Measurements from ENCODE around the gene MRPS15.
"Not testable (repeated sequence)": the region's sequence is repeated elsewhere in the genome, so short reads cannot be mapped to it uniquely, and the experiment has no call there.

The MRPS15 gene

DNA sequence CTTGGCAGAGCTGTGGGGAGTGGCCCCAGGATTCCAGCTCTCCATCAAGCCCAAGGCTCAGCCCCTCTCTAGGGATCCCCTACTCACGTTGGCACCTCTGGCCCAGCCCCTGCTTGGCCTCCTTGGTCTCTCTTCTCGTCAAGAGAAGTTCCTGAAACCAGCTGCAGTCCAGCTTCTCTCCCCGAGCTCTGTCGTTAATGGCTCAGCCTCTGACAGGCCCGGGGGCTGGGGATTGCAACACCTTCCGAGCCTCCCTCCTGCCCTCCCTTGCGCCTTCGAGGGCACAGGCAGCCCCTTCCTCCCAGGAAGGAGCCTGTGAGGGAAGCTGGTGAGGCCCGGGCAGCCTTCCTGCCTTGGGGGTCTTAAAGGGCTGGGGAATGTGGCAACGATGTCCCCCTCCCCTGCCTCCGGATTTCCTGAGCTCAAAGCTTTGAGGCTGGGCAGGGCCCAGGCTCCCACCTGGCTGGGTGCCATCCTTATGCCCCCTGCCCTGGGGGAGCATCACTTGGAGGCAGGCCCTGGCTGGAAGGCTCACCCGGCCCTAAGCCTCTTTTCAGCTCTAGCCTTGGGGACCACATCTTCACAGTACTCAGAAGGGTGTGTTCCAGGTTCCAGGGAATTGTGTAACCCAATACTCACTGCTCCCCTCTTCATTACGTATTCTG lies 18.7 kb upstream of the MRPS15 start, which contains the start of gene CSF3R:
CSF3R (minus strand) TSS at position 190 of the 665 bp plus-strand sequence. CDS start 3,417 bp downstream, outside the sequence.
- DNase-seq (ENCODE audit: low read depth): no peak

DNA sequence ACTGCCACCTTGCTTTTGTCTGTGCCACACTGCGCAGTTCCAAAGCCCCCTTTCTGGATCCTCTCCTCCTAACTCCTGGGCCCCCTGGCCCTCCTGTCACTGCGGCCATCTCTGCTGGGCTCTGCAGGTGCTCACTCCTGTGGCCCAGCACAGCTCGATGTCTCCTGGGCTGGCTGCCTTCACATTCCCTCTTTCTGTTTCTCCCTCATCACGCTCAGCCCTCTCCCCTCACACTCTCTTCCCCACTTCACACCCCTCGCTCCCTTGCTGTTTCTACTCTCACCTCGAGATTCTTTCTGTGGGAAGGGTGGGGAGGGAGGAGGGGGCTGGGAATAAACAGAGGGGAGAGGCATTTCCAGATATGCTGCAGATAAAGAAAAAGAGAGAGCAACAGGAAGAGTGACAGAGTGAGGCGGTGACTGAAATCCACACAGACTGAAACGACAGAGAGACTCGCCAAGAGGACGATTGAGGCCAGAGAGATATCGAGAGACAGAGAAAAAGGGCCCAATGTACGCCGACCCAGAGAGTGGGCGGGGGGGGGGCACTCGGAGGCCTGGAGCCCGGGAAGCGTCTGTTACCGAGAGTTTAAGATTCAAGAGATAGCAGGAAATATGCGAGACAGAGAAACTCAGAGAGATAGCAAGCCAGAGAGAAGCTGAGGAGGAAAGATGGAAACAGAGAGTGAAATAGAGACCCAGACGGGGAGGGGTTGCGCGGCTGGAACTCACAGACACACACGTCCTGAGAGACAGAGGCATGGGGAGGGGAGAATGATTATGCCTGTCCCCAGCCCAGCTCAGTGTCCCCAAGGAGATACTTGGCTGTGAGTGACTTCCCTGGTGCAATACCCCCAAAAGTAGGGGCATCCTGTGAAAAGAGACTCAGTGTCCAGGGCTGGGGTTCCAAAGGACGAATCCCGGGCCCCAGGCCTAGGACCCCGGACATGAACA lies 17.9 kb upstream of the MRPS15 start:
- DNase-seq (ENCODE audit: low read depth): no peak

DNA sequence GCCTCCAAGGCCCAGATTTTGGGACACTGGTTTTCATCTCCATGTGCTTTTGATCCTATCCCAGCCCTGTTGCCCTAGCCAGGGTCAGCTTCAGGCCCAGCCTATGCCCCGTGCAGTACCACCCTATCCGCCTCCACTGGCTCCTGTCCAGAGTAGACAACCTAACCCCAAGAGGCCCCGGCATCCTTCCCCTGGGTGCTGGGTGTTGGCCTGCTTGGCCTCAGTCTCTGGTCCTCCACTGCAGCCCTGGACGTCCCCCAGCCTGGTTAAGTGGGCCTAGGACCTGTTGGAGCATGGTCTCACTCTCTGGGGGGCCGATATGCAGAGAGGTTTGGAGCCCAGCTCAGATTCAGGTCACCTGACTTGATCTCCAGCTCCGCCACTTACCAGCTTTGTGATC lies 16.9 kb upstream of the MRPS15 start:
- DNase-seq (ENCODE audit: low read depth): no peak

DNA sequence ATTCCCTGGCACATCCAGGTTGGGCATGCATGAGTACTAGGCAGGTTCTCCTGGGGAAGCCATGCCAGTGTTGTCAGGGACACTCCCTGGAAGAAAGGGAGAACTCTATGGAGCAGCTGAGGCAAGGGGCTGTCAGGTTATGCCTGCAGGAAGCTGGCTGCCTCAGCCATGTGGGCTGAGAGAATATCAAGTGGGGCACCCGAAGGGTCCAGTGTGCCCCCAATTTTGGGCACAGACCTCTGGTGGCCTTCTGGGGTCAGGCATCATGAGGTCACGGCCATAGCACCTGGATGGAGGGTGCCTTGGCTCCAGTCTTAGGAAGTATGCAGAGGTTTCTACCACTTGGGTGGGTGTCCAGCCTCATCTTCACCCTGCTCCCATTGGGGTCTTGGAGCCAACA lies 16.0 kb upstream of the MRPS15 start:
- no peak for DNase-seq (ENCODE audit: low read depth)

DNA sequence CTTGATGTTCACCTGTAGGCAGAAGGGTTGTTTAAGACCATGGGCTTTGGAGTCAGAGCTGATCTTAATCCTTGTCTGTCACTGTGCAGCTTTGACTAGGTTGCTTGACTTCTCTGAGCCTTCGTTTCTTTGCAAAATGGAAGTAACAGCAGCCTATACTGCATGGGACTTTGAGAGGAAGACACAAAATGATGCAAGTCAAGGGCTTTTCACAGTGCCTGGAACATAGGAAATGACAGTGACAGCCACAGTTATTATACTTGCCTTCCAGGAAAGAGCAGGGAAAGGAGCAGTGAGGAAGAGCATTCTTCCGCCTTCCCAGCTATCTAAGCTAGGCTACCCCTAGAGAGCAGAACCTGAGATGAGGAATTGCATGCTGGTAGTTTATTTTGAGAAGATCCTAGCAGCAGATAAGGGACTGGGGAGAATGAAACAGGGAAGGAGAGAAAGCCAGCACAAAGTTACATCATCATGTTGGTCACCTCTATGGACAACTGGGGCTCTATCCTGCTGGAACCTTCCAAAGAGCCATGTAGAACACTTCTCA lies 15.4 kb upstream of the MRPS15 start:
- no peak for DNase-seq (ENCODE audit: low read depth)

DNA sequence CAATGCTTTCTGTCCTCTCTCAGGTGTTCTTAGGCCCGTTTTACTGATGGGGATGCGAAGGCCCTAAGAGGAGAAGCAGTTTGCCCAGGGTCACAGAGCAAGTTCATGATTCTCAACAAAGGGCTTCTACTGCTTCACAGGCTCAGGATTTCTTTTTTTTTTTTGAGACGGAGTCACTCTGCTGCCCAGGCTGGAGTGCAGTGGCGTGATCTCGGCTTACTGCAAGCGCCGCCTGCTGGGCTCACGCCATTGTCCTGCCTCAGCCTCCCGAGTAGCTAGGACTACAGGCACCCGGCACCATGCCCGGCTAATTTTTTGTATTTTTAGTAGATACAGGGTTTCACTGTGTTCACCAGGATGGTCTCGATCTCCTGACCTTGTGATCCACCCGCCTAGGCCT lies 13.4 kb upstream of the MRPS15 start:
- DNase-seq (ENCODE audit: low read depth): not testable (repeated sequence)

DNA sequence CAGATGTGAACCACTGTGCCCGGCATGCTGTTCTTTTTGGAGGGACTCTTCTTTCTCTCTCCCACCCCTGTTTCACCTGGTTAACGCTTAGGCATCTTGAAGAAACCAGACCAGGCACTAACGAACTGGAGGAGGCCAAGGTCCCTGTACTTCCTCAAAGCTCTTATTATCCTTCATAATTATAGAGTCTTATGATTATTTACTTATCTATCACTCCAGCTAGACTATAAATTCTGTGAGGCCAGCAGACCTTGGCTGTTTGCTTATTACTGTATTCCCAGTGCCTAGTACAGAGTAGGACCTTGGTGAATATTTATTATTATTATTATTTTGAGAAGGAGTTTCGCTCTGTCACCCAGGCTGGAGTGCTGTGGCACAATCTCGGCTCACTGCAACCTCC lies 12.8 kb upstream of the MRPS15 start:
- DNase-seq (ENCODE audit: low read depth): no peak

DNA sequence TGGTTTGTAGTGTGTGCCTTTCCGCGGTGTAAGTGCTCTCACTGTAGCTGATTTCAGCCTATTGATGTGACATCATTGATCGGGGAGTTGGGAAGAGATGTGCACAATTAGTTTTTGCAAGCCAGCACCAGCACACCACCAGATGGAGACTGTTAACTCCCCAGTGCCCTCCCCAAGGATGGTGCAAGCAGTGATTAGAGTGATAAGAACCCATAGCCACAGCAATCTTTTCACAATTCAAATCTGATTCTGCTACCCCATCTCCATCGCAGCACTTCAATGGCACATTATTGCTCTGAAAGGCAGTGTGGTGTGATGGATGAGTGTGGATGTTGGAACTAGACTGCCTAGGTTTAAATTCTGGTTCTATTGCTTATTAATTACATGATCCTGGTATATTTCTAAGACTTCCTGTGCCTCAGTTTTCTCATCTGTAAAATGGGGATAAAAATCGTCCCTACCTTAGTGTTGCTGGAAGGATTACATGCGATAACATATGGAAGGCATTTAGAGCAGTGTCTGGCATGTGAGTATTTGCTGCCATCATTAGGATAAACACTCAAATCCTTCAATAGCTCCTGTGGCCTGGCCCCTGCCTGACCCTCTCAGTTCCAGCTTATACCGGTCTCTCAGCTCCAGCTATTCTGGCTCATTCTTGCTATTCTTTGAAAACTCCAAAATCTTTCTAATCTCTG lies 11.9 kb upstream of the MRPS15 start:
- no peak for DNase-seq (ENCODE audit: low read depth)

DNA sequence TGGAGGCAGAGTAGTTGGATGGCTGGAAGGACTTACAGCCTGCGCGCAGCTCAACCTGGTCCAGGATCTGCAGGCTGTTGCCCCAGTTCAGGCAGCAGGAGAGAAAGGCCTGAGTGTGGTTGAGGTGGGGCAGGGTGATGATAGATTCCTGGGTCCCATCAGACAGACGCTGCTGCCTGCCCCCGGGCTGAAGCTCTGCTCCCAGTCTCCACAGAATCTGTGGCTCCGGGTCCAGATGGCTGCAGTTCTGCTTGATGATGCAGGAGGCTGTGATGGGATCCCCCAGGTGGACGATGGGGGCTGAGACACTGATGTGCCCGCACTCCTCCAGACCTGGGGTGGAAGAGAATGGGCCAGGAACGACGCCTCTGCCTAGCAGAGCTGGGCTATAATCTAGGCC lies 11.2 kb upstream of the MRPS15 start:
- no peak for DNase-seq (ENCODE audit: low read depth)

DNA sequence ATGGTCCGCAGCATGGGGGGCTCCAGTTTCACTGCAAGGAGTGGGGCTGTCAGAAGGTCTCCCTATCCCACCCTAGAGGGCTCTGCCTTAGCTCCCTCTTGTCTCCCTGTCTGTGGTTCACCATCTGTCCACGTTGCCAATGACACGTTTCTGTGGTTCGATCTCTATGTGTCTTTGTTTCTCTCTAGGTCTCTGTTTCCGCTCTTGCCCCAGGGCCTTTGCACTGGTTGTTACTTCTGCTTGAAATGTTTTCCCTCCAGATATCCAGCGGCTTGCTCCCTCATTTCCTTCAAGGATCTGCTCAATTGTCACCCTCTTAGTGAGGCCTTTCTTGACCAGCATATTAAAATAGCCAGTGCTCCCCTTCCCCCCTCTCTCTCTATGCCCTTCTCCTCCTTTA lies 8.5 kb upstream of the MRPS15 start:
- no peak for DNase-seq (ENCODE audit: low read depth)

DNA sequence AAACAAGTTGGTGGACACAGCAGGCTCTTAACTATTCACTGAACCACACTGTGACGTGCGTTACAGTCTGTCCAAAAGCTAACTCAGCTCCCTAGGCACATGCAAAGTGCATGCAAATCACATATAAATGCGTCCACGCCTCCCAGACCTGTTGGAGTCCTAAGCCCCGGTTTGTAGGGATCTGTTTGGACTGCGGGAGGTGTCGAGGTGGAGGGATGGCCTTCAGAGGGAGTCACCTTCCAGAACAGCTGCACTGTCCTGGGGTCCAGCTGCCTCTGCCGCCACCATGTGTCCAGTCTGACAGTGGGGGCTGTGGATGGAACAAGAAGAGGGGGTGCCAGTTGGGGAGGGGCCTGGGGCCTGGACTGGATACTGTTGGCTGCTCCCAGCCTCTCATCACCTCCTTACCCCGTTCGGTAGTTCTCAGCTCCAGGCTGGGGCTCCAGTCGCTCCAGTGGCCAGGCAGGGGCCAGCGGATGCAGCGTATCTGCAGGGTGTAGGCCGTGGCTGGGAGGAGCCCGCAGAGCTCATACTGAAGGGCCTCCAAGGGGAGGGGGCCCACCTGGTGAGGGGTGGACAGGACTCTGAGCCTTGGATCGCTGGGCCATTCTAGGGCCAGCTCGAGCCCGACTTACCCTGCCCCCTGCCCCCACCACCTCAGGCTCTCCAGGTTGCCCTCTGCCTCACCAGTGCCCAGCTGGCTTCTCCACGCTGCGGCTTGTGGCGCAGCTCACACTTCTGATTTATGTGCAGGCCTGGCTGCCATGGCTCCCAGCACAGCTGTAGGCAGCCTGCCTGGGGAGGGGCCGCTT lies 7.9 kb upstream of the MRPS15 start:
- no peak for DNase-seq (ENCODE audit: low read depth)

DNA sequence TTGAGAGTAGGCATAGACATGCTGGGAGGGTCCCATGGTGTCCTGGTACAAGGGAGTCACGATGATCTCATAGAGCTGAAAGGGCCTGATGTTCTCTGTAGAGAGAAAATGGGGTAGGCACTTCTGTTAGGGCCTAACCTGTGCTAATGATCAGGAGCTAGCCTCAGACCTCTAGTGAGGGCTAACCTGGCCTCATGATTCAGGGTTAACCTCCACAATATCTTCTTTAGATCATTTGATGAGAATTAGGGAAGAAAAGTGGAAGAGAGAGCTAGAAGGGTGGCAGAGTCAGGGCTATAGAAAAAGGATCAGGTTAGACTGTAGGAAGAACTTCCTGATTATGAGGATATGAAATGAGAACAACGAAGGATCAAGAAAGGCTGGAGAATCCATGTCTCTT lies 5.0 kb upstream of the MRPS15 start:
- DNase-seq (ENCODE audit: low read depth): no peak

DNA sequence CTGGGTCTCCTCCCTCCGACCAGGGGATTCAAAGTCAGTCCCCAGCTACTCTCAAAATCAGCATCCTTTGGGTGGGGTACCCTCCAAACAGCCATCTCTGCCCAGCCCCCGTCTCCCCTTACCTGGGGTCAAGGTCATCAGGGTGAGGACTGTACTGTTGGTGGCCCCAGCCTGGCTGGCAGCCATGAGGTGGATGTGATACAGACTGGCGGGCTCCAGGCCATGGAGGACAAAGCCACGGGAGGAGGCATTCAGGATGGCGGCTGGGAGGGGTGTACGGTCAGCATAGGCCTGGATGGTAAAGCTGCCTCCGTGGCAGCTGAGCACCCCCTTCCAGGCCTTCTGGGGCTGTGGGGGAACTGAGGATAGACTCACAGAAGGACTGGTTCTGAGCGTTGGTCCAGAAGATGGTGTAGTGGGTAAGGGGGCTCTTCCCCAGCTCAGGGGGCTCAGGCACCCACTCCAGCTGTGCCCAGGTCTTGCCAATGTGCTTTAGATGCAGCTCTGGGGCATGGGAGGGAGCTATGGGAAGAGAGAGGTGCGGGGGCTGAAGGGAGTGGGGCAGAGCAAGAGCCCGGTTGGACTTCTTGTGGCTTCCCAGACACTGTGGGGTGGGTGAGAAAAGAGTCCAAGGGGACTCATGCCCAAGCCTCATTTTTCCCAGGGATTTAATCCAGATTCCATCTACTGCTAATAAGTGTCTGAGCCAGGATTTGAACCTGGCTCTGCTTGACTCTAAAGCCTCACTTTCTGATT lies 3.7 kb upstream of the MRPS15 start:
- DNase-seq (ENCODE audit: low read depth): no peak

DNA sequence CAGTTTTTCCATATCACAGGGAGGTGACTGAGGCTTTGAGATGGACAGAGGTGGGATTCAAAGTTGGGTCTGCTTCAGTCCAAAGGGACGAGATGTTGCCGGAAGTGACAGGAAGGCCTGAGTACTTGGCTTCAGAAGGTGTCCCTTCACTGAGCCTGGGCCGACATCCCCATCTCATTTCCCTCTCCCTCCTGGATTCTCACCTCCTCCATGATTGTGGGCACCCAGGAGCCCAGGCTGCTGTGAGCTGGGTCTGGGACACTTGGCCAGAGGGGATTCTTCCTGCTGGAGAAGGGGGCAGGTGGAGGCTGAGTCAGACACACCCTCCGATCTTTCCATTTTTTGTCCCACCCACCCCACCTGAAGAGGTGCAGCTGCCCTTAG lies 2.8 kb upstream of the MRPS15 start:
- DNase-seq (ENCODE audit: low read depth): no peak

DNA sequence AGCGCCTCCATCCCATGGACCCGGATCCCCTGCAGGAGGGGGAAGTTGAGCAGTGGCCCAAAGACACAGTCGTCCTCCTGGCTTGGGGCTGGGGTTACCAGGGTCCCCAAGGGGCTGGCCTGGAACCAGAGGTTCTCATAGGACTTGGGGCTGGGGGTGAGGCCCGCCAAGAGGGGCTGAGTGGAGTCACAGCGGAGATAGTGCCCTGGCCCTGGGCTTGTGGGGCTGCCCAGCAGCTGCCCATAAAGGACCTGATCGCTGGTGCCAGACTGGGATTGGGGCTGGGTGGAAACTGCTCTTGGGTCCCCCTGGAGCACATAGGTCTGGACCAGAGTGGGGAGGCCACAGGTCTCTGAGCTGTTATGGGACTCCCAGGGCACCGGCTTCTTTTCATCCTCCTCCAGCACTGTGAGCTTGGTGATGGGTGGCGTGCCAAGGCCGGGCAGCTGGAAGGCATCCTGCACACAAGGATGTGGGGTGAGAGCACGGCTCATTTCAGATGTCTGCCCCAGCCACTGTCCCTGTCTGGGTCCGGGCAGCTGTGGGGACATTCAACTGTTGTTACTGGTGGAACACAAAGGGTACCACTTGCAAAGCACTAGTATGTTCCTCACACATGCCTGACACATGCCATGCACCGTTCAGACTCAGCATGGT lies 2.3 kb upstream of the MRPS15 start:
- DNase-seq (ENCODE audit: low read depth): no peak

DNA sequence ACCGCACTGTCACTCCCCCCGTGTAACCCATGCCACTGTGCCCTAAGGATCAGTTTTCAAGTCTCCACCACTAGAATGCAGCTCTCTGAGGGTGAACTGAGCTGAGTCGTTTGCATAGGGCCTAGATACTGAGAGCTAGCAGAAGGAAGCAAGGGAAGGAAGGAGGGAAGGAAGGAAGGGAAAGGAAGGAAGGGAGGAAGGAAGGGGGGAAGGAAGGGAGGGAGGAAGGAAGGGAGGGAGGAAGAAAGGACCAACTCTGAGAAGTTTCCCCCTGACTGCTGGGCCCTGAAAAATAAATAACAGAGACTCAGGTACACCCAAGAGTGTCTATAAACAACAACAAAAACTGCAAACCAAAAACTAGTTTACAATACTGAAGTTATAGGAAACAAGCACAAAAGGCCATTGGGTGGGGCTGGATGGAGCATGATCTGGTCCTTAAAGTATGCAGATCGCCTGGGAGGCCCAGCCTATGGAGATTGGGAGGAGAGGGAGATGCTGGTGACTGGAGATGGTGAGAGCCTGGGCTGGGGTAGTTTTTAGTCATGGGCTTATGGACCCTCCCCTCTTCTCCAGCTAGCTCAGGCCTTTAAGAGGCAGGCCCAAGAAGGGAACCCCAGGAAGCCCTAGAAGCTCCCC lies 1.7 kb upstream of the MRPS15 start:
- no peak for DNase-seq (ENCODE audit: low read depth)

DNA sequence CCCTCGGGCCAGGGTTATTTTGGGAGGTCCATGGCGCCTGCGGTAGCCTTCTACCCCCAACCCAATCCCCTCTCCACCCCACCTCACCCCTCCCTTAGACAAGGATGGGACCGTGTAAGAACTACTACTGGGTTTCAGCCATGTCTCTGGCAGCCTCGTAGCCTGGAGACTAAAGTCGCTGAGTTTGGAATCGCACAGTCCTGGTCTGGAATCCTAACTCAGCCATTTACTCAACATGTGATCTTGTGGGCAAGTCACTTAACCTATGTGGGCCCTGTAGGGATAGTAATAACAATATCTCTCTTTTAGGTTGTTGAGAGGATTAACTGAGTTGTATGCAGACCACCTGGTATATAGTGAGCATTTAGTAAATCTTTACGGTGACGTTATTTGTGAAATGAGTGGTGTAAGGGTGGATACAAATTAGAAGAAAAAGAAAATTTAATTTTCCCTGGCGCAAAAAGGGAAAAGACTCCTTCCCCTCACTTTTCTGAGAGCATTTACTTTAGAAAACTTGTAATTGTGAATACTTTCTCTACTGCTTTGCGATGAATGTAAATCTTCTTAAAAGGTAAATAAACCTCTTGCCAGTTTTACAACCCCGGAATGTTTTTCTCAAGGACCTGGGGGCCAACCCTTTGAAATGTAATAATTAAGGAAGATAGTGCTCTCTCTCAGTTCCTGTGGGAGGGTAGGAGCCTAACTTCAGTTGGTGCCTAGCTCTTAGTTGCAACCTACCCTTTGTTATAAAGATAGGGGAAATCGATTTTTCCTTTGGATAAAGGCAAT lies 615 bp upstream of the MRPS15 start:
- no peak for DNase-seq (ENCODE audit: low read depth)

DNA sequence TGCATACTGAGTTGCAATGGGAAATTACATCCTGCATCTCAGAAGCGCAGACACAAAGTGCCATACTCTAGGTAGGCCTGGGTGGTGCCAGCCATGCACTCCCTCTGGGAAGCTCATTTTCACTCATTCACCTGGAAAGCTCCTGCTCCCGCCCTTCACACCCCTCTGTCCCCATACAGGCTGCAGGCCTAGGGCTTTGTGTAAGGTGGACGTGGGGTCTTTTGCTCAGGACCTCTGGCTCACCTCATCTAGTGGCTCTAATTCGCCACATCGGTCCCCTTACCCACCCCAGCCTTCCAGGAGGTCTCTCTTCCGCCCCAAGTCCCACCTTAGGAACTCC lies 751 bp downstream of the MRPS15 start:
- DNase-seq (ENCODE audit: low read depth): no peak

DNA sequence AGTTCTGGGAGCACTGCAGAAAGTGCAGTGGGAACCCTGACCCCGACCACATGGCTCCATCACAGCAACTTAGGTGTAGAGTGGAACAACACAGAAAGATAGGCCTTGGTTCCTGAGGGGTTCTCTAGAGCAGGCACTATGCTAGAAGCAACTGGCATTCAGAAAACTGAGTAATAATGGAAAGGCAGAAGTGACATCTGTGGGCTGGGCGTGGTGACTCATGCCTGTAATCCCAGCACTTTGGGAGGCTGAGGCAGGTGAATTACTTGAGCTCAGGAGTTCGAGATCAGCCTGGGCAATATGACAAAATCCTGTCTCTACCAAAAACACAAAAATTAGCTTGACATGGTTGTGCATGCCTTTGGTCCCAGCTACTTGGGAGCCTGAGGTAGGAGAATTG lies 5.3 kb downstream of the MRPS15 start:
- DNase-seq (ENCODE audit: low read depth): no peak
